Daoy (cell line): ENCODE measurements around the gene ZCCHC3. TPM values are rescaled to one million over a fixed set of nuclear protein-coding genes. Genes with fewer than 3 reads are reported as not detected.
A peak's percentile ranks its signal among the peaks of the same experiment; 100 is the strongest.
"Not testable (repeated sequence)": the region's sequence is repeated elsewhere in the genome, so short reads cannot be mapped to it uniquely, and the experiment has no call there.

ENCODE experiments used
- DNase-seq: peaks from one replicate; pipeline ENCODE4 v3.0.0-alpha.2; 2015; ENCODE audit warnings: low read depth
- total RNA-seq: library from RNA; depleted of rRNA; stranded (reverse); fragments of >200 nt; shearing (Covaris generic); gene quantifications from 2 replicates; pipeline ENCODE4 v1.2.3, GENCODE V29; 2014

Gene ZCCHC3
- total RNA-seq, 1 experiment from 2014 or later = 15.8 TPM

DNA sequence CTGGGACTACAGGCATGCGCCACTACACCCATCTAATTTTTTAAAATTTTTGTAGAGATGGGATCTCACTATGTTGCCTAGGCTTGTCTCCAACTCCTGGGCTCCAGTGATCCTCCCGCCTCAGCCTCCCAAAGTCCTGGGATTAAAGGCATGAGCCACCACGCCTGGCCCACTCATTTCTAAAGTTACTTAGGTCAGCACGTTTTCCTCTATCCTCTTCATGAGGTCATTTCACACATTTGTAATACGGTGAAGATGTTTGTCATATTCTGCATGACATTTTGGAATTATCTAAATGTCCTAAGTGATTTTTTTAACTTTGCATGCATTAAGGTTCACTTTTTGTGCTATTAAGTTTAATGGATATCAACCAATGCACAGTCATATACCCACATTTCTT lies 16.0 kb downstream of the ZCCHC3 start:
- DNase-seq = no peak

DNA sequence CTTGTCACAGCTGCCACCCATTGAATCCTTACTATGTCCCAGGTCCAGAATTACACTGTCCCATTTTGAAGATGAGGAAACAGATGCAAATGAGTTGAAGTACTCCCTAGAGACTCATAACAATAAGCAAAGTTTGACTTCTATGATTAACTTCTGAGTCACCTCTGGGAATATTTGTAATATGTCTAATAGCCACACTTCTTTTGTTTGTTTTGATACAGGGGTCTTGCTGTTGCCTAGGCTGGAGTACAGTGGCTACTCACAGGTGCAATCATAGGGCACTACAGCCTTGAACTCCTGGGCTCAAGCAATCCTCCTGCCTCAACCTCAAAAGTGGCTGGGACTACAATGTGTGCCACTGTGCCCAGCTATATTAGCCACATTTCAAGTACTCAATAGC lies 16.6 kb downstream of the ZCCHC3 start:
- peak; percentile 23 for DNase-seq

DNA sequence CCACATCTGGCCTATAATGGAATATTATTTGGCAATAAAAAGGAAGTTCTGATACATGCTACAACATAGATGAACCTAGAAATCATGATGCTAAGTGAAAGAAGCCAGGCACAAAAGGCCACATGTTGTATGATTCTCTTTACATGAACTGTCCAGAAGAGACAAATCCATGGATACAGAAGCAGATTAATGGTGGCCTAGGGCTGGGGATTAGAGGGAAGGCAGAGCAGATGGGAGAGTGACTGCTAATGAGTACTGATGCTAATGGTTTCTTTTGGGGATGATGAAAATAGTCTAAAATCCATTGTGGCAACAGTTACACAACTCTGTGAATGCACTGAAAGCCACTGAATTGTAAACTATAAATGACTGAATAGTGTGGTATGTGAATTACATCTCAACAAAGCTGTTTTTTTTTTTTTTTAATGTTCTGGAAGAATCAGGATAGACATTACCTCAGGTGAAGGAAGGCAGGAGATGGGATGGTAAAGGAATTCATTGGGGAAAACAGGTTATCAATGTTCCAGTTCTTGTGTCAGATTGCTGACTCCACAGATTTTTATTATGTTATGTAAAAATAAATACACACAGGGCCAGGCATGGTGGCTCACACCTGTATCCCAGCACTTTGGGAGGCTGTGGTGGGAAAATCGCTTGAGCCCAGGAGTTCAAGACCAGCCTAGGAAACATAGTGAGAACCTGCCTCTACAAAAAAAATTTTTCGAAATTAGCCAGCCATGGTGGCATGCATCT lies 19.1 kb downstream of the ZCCHC3 start:
- no peak for DNase-seq

DNA sequence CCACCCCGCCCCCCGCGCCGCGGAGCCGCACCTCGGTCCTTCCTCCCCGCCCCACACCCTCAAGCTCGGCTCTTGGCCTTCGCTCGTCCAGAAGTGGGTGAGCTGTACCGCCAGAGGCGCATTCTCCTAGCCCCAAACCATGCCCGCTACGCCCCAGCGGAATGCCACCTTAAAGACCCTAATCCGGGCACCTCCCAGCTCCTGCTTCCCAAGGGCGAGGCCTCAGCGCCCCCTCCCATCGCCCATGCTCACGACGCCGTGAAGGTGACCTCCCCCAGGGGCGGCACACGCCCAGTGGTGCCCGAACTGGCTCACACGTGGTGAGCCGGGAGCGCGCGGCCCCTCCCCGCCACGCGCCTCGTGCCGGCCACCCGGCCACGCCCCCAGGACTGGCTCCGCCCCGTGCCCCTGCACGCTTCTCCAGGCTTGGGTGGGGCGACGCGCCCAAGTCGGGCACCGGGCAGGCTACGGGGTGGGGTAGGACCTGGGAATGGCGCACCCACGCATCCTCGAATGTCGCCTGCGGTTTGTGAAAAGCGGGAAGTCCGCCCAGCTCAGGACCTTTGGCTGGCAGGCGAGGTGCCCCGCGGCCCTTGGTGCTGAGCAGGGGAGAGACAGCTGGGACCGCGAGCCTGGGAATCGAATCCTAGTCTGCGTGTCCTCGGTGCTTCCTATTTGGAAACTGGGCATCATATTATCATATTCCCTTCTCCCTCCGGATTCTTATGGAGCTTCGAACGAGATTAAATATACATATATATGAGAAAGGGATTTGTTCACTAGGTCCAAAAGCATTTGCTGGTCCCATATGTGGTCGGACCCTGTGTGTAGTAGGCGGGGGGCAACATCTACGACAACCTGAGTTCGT lies 27.0 kb downstream of the ZCCHC3 start:
- peak; percentile 93 for DNase-seq

DNA sequence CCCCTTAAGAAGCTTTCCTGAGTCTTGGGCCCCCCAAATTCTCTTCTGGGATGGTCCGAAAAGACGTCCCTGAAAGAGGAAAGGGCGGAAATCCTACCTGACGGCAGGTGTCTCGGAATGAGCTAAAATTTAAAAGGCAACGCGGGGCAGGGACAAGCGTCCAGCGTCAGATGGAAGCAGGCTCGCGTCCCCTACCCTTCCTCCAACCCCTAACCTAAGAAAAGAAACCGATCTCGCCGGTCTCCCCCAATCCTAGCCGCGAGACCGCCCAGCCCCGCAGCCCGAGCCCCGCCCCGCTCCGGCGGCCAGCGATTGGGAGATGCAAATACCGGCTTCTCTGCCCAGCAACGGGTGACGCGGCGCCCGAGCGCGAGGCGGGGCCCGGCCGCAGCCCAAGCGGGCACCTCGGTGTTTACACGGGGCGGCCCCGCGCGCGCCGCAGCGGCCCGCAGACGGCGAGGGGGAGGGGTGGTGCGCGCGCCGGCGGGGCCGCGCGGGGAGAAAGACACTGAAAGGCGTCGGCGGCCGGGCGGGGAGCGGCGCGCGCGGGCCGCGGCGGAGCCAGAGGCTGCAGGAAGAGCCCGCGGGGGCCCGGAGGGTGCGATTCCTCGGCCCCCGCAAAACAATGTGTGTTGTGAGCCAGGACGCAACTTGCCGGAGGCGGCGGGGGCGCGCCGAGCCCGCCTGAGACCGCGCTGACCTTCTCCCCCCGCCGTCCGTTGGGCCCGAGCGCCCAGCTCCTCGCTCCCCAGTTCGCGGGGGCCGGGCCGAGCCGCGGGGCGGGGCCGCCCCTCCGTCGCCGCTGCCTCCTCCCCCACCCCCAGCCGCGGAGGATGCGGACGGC lies 27.9 kb downstream of the ZCCHC3 start, which contains the start of gene SOX12:
Gene SOX12 (plus strand): TSS at position 508 of the 844 bp plus-strand sequence. CDS start 373 bp downstream, outside the sequence.
- peak; percentile 95 for DNase-seq

DNA sequence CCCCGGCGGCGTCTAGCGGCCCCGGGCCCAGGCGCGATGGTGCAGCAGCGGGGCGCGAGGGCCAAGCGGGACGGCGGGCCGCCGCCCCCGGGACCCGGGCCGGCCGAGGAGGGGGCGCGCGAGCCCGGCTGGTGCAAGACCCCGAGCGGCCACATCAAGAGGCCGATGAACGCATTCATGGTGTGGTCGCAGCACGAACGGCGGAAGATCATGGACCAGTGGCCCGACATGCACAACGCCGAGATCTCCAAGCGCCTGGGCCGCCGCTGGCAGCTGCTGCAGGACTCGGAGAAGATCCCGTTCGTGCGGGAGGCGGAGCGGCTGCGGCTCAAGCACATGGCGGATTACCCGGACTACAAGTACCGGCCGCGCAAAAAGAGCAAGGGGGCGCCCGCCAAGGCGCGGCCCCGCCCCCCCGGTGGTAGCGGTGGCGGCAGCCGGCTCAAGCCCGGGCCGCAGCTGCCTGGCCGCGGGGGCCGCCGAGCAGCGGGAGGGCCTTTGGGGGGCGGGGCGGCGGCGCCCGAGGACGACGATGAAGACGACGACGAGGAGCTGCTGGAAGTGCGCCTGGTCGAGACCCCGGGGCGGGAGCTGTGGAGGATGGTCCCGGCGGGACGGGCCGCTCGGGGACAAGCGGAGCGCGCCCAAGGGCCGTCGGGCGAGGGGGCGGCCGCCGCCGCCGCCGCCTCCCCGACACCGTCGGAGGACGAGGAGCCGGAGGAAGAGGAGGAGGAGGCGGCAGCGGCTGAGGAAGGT lies 28.7 kb downstream of the ZCCHC3 start:
- DNase-seq = peak; percentile 76

DNA sequence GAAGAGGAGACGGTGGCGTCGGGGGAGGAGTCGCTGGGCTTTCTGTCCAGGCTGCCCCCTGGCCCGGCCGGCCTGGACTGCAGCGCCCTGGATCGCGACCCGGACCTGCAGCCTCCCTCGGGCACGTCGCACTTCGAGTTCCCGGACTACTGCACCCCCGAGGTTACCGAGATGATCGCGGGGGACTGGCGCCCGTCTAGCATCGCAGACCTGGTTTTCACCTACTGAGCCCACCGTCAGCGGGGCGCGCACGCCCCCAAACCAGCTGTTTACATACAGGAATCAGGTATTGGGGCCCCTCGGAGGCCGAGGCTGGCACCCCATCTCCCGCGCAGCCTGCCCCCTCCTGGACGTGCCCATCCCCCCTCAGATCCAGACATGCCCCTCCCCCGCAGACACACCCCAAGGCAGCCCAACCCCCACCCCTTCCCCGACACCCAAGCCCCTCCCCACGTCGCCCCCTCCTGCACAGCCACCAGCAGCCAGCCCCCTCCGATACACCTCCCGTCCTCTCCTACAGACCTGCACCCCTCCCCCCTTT lies 29.3 kb downstream of the ZCCHC3 start:
- DNase-seq = peak; percentile 49

DNA sequence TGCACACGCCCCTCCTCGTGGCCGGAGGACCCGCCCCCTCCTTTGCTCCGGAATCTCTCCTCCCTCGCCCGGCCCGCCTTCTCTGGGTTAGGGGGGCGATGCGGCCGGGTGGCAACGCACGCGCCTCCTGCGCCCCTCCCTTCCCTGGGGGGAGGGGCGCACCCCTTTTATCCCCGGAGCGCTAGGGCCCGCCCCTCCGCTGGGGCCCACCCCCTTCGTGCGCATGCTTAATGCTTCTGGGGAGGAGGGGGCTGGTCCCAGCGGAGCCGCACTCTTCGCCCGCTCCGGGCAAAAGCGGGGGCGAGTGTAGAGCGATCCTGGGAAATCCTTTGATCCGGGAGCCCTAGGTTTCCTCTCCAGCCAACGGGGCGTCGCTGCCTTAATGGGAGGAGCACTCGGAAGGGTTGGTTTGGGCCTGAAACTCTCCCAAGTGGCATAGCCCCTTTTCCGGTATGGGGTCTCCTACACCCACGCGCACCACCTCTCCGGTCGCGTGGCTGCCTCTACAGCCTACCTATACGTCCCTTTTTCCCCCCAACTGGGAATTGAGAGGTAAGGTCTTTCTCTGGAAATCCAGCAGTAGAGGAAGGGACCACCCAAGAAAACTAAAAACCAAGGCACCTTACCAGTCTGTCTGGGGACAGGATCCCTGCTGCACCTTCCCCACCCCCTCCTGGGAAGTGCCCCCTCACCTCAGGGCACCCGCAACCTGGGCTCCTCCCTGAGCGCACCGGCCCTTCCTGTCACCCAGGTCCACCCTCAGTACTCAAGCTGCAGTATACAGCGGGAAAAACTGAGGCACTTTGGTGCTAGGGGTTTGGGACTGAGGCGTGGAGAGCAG lies 30.0 kb downstream of the ZCCHC3 start:
- peak; percentile 89 for DNase-seq

DNA sequence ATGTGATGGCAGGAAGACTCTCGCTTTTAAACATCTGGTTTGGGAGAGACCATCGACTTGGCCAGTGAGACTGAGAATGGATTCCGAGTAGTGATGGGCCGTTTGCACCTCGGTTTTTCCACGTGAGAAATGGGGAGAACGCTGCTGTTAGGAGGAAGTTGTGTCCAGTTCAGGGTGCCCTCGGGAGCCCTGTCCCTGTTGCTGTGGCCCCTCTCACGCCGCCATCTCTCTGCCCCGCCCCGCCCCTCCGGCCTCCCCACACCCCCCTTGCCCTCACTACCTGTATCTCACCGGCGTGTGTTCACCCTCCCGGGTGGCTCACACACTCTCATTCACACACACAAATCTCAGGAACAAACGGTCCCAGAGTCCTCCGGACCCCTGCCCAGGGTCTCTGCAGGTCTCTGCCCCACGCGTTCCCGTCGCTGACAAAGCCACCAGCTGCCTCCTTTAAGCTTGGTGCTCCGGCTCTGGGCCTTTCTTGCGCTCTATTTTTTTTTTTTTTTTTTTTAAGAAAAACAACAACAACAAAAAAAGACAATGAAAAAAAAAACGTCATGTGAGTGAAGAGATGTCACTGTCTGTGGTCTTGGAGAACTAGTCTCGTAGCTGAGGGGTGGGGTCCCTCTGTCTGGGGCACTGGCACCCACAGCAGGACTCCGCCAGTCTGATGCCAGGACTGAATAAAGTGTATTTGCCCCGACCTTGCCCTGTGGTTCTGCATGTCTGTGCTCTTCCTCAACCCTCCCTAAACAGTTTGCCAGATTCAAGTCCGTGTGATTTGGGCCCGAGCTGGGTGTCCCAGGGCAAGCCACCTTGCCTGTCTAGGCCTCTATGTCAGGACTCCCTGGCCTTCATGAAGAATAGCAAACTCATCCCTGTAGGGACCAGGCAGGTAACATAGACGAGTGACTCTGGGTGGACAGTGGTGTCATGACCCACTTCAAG lies 30.9 kb downstream of the ZCCHC3 start:
- no peak for DNase-seq

DNA sequence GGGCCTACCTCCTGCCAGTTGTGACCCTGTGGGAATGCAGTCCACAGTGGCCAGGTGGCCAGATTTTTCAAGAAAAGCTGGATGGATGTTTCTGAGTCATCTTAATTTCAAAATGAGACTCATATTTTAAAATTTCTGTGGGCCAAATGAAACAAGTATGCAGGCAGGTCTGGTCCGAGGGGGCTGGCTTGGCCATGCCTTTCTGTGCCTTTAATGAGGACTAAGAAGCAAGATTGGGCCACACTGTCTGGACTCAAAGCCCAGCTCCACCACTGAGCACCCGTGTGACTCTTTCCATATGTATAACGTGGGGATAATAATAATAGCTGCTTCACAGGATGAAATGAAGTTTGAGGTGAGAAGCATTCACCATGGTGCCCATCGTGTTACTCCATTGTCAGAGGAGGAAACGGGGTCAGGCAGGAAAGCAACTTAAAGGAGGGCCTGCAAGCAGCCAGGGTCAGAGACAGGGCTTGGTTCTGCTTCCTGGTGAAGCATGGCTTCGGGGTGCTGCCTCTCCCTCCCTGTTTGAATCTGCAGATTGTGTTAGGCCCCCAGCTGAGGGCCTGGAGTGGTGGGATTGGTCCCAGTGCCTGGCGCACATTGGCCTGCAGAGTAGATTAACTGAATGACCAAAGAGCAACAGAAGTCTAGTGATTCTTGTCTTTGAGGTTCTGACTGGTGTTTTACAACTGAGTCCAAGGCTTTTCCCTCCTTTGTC lies 31.8 kb downstream of the ZCCHC3 start:
- no peak for DNase-seq

DNA sequence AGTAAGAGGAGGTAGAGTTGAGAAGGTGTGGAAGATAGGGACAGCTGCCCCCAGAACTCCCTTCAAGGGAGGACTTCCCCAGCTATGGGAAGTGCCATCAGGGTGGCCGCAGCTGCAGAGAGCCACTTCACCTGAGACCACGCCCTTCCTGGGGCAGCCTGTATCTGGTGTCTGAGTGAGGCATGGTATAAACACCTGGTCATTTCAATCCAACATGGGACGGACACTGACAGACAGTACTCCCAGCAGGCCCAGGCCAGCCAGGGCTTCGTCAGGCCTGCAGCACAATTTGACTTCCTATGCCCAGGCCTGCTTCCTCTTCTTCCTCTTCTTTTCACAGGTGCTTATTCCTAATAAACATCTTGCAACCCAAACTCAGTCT lies 32.5 kb downstream of the ZCCHC3 start:
- DNase-seq = no peak

DNA sequence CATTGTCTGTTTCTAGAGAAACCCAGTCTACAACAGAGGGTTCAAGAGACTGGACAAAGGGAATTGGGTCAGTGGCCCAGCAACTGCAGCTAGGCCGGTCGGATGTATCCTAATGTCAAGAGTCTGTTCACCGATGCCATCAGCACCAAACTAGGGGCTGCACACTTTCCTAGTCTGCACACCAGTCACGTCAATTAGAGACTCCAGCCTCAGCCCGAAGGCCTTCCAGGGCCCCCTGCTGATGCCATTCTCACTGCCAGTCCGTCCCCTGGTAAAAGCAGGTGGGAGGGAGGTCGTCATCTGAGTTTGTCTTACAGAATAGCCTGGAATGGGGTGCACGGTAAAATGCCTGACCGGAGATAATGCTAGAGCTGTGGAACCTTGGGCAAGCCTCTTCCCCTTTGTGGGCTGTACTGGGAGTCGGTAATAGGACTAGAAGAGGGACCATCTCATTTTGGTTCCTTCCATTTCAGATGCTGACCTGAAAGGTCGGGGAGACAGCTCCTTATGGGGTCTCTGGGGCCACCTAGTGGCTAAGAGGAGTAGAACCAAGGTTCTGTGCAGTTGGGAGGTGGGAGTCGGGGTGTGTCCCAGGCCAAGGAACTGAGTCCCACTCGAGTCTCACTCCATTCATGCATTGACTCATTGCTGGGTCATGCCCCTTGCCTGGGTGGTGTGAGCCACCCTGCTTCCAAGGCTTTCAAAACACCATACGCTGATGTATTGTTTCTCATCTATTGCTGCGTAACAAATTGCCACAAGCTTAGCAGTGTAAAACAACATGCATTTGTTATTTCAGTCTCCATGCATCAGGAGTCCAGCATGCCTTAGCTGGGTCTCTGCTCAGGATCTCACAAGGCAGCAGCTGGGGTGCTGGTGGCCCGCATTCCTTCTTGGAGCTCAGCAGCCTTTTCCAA lies 33.1 kb downstream of the ZCCHC3 start:
- peak; percentile 54 for DNase-seq

DNA sequence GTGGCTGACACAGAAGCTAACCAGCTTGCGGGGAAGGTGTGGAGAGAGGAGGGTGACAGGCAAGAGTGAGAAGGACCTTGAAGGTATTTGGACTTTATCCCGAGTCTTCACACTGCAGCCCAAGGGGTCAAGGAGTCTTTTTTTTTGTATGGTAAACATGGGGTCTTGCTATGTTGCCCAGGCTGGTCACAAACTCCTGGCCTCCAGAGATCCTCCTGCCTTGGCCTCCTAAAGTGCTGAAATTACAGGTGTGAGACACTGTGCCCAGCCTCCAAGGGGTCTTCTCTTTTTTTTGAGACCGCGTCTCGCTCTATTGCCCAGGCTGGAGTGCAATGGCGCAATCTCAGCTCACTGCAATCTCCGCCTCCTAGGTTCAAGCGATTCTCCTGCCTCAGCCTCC lies 37.2 kb downstream of the ZCCHC3 start:
- no peak for DNase-seq

DNA sequence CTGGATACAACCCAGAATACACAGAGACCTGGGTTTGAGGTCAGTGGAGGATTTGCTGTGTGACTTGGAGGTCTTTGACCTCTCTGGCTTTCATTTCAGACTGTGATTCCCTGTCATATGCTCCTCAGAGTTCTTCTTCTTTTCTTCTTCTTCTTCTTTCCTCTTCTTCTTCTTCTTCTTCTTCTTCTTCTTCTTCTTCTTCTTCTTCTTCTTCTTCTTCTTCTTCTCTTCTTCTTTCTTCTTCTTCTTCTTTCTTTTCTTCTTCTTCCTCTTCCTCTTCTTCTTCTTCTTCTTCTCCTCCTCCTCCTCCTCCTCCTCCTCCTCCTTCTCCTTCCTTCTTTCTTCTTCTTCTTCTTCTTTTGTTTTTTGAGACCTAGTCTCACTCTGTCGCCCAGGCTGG lies 38.7 kb downstream of the ZCCHC3 start:
- DNase-seq = not testable (repeated sequence)

DNA sequence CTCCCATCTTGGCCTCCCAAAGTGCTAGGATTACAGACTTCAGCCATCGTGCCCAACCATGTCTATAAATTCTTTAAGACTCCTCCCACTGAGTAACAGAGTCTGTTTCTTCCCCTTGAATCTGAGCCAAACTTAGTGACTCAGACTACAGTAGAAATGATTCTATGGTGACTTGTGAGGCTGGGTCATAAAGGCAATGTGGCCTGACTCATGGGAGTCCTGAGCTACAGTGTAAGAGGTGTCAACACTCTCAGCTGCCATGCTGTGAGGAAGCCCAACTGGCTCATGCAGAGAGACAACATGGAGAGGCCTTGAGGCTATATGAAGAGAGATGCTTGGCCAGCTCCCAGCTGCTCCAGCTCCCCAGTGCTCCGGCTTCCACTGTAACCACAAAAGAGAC lies 44.3 kb downstream of the ZCCHC3 start:
- peak; percentile 84 for DNase-seq

DNA sequence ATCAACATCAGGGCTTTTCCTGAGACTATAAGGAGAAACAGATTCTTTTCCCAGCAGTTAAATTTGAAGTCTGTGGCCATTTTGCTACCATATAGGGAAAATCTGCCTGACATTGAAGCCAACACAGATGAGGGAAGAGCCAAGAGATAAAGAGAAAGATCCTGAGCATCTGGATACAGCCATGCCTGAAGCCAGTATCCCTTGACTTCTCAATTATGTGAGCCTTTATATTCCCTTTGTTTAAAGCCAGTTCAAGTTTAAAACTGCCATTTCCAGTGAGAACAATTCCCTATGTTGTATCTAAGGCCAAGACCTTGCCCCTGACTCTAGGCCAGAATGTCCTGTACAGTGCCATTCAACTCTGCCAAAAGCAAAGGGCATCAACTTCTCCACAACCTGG lies 45.7 kb downstream of the ZCCHC3 start:
- no peak for DNase-seq

DNA sequence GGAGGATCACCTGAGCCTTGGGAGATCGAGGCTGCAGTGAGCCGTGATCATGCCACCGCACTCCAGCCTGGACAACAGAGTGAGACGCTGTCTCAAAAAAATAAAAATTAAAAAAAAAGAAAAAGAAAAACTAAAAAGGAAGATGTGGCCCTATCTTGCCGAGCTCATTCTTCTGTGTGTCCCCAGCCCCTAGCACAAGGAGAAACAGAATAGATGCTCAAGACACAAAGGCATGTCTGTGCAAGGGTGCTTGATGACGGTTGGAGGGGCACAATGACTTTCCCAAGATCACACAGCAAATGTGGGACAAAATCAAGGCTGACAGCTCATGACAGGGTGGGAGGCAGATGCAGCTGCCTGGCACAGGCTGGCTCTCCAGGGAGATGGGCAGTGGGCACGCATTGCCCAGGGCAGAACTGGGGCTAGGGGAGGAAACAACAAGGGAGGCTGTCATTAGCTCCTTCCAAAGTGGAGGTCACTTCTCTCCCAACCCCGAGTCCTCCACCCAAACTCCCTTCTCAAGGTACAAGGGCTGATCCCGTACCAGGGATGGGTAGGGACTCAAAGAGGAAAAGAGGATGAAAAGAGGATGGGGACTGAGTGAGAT lies 48.8 kb downstream of the ZCCHC3 start:
- DNase-seq = no peak
